B cell (primary cell): Measurements from ENCODE around the gene PSRC1. TPM values are rescaled to one million over a fixed set of nuclear protein-coding genes. Genes with fewer than 3 reads are reported as not detected.

Source experiments
- ATAC-seq: fragments of 200-7000 bp; cut with Tn5 transposase; one replicate; pipeline ENCODE4 v1.10.0; 2021; ENCODE audit warnings: low read depth, mild to moderate bottlenecking, moderate number of reproducible peaks, moderate library complexity
- CTCF ChIA-PET: fragments of 350-600 bp; sonication (Branson Sonifier 250); formaldehyde crosslinking; loops from one replicate; lab custom pipeline; 2021; ENCODE audit warnings: antibody characterized with exemption, inconsistent platforms; lab: Charles Lee
- POLR2A ChIA-PET: fragments of 350-600 bp; sonication (Branson Sonifier 250); formaldehyde crosslinking; loops from one replicate; lab custom pipeline; 2021; ENCODE audit warnings: antibody characterized with exemption; lab: Charles Lee
- DNase-seq: peaks from one replicate; pipeline ENCODE4 v3.0.0; 2013
- H2AFZ ChIP-seq: 2 replicates; pipeline ENCODE4 v1.6.1; 2012; ENCODE audit warnings: mild to moderate bottlenecking, low read depth, low read length; ENCODE audit not compliant: insufficient read depth, poor library complexity, severe bottlenecking
- H3K27ac ChIP-seq, 2 donors: 1 replicate in 1 of 2; 2 replicates in 1 of 2; pipeline ENCODE4 v1.5.1; 2012 to 2013; ENCODE audit warnings: low read length in 2 of 2, mild to moderate bottlenecking in 2 of 2, moderate library complexity in 1 of 2
- H3K27me3 ChIP-seq, 4 experiments: fragments of 200-600 bp in 1 of 4; sonication (generic) in 1 of 4; replicated peaks in 1 of 4; 1 replicate in 2 of 4; 2 replicates in 2 of 4; pipeline versions ENCODE4 v1.6.1 to v1.7.0; 2013 to 2016; ENCODE audit warnings: low read length in 3 of 4, mild to moderate bottlenecking in 2 of 4, mixed read lengths in 1 of 4, moderate library complexity in 1 of 4; ENCODE audit not compliant: insufficient read depth in 4 of 4, control insufficient read depth in 3 of 4; ENCODE audit errors: control extremely low read depth in 1 of 4
- H3K36me3 ChIP-seq, 2 experiments: replicated peaks in 1 of 2; 1 replicate in 1 of 2; 2 replicates in 1 of 2; pipeline versions ENCODE4 v1.6.1 to v1.7.1; 2013; ENCODE audit warnings: low read length in 1 of 2; ENCODE audit not compliant: insufficient read depth in 2 of 2, control insufficient read depth in 1 of 2; ENCODE audit errors: control extremely low read depth in 1 of 2, extremely low read depth in 1 of 2
- H3K4me1 ChIP-seq, 2 donors: fragments of 200-600 bp in 1 of 2; sonication (generic) in 1 of 2; 1 replicate in 1 of 2; 2 replicates in 1 of 2; pipeline versions ENCODE4 v1.5.1 to v1.6.1; 2013 to 2017; ENCODE audit warnings: low read length in 2 of 2; ENCODE audit not compliant: control insufficient read depth in 2 of 2, insufficient read depth in 2 of 2
- H3K4me2 ChIP-seq: replicated peaks from 2 replicates; pipeline ENCODE3; 2012; ENCODE audit warnings: mild to moderate bottlenecking, low read depth, low read length; ENCODE audit not compliant: poor library complexity, severe bottlenecking
- H3K4me3 ChIP-seq, 5 experiments: fragments of 200-600 bp in 1 of 5; sonication (generic) in 1 of 5; 1 replicate in 3 of 5; 2 replicates in 2 of 5; pipeline versions ENCODE4 v1.5.1 to v1.7.0; 2011 to 2016; ENCODE audit warnings: low read length in 4 of 5, mild to moderate bottlenecking in 4 of 5, low read depth in 2 of 5, control low read depth in 1 of 5, moderate library complexity in 1 of 5; ENCODE audit not compliant: insufficient read depth in 1 of 5; ENCODE audit errors: control extremely low read depth in 1 of 5, extremely low read depth in 1 of 5
- H3K79me2 ChIP-seq: fragments of 200-600 bp; sonication (generic); one replicate; pipeline ENCODE4 v1.6.0; 2016; ENCODE audit warnings: low read length; ENCODE audit not compliant: control insufficient read depth, insufficient read depth
- H3K9ac ChIP-seq: fragments of 200-600 bp; sonication (generic); 2 replicates; pipeline ENCODE4 v1.6.1; 2017; ENCODE audit warnings: mild to moderate bottlenecking, low read length, moderate library complexity
- H3K9me3 ChIP-seq, 3 donors: one replicate each; pipeline versions ENCODE4 v1.6.1 to v1.7.1; 2013; ENCODE audit warnings: low read length in 2 of 3; ENCODE audit not compliant: control insufficient read depth in 2 of 3, insufficient read depth in 1 of 3; ENCODE audit errors: control extremely low read depth in 1 of 3
- H4K20me1 ChIP-seq: 2 replicates; pipeline ENCODE4 v1.6.0; 2012; ENCODE audit warnings: mild to moderate bottlenecking, low read length; ENCODE audit not compliant: insufficient read depth, control insufficient read depth, poor library complexity, severe bottlenecking
- H3K27ac Mint-ChIP-seq: one replicate; pipeline ENCODE4 v1.8.0; 2021; ENCODE audit warnings: mixed read lengths
- H3K27me3 Mint-ChIP-seq: one replicate; pipeline ENCODE4 v1.8.0; 2021; ENCODE audit warnings: mixed read lengths
- H3K4me1 Mint-ChIP-seq: one replicate; pipeline ENCODE4 v1.8.0; 2021; ENCODE audit warnings: mixed read lengths
- H3K4me3 Mint-ChIP-seq: one replicate; pipeline ENCODE4 v1.8.0; 2021; ENCODE audit warnings: mixed read lengths
- H3K9me3 Mint-ChIP-seq: one replicate; pipeline ENCODE4 v1.8.0; 2022; ENCODE audit warnings: mixed read lengths; ENCODE audit not compliant: insufficient read depth
- CTCF ChIP-seq: fragments of 200-600 bp; IDR thresholded peaks from one replicate; pipeline ENCODE4 v1.8.0; 2022; ENCODE audit warnings: antibody characterized with exemption, mild to moderate bottlenecking
- EZH2 ChIP-seq: IDR thresholded peaks from 2 replicates; pipeline ENCODE4 v1.6.1; 2012; ENCODE audit warnings: borderline replicate concordance, low read depth, mild to moderate bottlenecking, moderate library complexity, low read length; ENCODE audit not compliant: insufficient read depth, poor library complexity, severe bottlenecking
- WGBS: methylation state at CpG from one replicate; pipeline ENCODE4 v1.1.5; 2013; ENCODE audit warnings: missing lambda C conversion rate; ENCODE audit not compliant: insufficient coverage; 5-methylcytosine and 5-hydroxymethylcytosine counted together
- intact Hi-C: fragments of 100-400 bp; cut with micrococcal nuclease; formaldehyde crosslinking; loops from one replicate; pipeline ENCODE4 v1.10.0; 2022
- polyA plus RNA-seq: library from polyadenylated mRNA; depleted of rRNA; stranded (reverse); fragments of >200 nt; gene quantifications from 2 replicates; pipeline ENCODE4 v1.2.3, GENCODE V29; 2012
- total RNA-seq, 2 donors: library from RNA; stranded (reverse); fragments of 120-200 nt in 1 of 2; gene quantifications; 1 replicate in 1 of 2; 2 replicates in 1 of 2; pipeline versions ENCODE4 v1.2.3 to v1.2.4, GENCODE V29; 2013 to 2022

Gene PSRC1
- total and polyA plus RNA-seq, 2 donors (not counting 1 experiment from before 2014, with no cell fraction given), result 0.25 TPM; not detected in 1

GRCh38 chr1:109315288-109315687, 32.3 kb upstream of the PSRC1 start:
- Histone ChIP-seq H3K79me2 (no peaks in the 10 kb centered on the region), H3K9me3 (no peaks in the 10 kb centered on the region), H3K36me3 (no peaks in the 10 kb centered on the region), H3K4me2 (no peak overlapping the region), H2AFZ (no peak overlapping the region), H3K4me1 (no peaks in the 10 kb centered on the region), H3K27me3 (no peaks in the 10 kb centered on the region), H3K27ac (no peak overlapping the region), H3K4me3 (no peak overlapping the region), H3K9ac (no peak overlapping the region), H4K20me1 (no peaks in the 10 kb centered on the region)
- Mint-ChIP-seq H3K27me3 (peaks cover 5% of the 10 kb centered on the region), H3K9me3 (no peaks in the 10 kb centered on the region), H3K27ac (no peak overlapping the region), H3K4me3 (no peak overlapping the region), H3K4me1 (no peaks in the 10 kb centered on the region)
- no CpG with 5 or more reads among the region's 4 CpGs for WGBS
- no peak for DNase-seq
- intact Hi-C loops, result no loop called here
- ChIA-PET POLR2A (interaction anchor here (0.7 kb wide), 2 partner anchors 83 to 939 kb away, joined by 8 to 10 read pairs; partner anchors contain the start of gene SORT1), CTCF (interaction anchor here (0.6 to 0.9 kb wide), 3 partner anchors 37 to 234 kb away, joined by 3 to 6 read pairs (median 4); no protein-coding TSS in a partner anchor)
- ATAC-seq, result no peak
- TF ChIP-seq EZH2, result no peak
- TF ChIP-seq CTCF, result no peak

GRCh38 chr1:109314795-109315194, 31.9 kb upstream of the PSRC1 start:
- Histone ChIP-seq H3K9me3 (no peaks in the 10 kb centered on the region), H3K4me1 (no peaks in the 10 kb centered on the region), H3K27ac (no peak overlapping the region), H3K4me3 (no peak overlapping the region), H3K79me2 (no peaks in the 10 kb centered on the region), H3K4me2 (no peak overlapping the region), H3K36me3 (no peaks in the 10 kb centered on the region), H4K20me1 (no peaks in the 10 kb centered on the region), H2AFZ (no peak overlapping the region), H3K27me3 (no peaks in the 10 kb centered on the region), H3K9ac (no peak overlapping the region)
- WGBS, result no CpG with 5 or more reads among the region's 1 CpG
- Mint-ChIP-seq H3K9me3 (no peaks in the 10 kb centered on the region), H3K27me3 (peaks cover 5% of the 10 kb centered on the region), H3K4me1 (no peaks in the 10 kb centered on the region), H3K4me3 (no peak overlapping the region), H3K27ac (no peak overlapping the region)
- DNase-seq (no peak), ATAC-seq (no peak)
- CTCF ChIA-PET, result interaction anchor here (0.6 to 0.9 kb wide), 2 partner anchors 36 to 235 kb away, joined by 3 to 4 read pairs; no protein-coding TSS in a partner anchor
- POLR2A ChIA-PET, result interaction anchor here (0.7 kb wide), 2 partner anchors 83 to 939 kb away, joined by 8 to 10 read pairs; partner anchors contain the start of gene SORT1
- TF ChIP-seq CTCF (no peak), EZH2 (no peak)
- intact Hi-C loops, result no loop called here
